ENCODE measurements around the gene TRMT61B.

TRMT61B gene

DNA sequence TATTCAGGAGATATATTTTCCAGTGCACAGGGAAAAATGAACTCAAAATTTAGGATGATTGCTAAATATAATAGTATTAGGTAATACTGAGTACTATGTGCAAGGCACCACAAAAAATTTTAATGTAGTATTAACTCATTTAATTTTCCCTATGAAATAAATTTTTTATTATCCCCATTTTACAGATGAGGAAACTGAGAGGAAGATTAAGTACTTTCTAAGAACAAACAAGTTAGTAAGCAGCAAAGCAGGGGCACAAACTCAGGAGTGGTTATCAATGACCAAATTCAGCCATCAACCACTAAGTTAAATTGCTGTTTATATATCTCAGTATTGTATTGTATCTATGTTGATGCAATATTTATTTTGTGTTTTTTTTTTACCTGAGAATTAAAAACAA, 45.2 kb downstream of the TRMT61B start:
- CTCF ChIA-PET = no interaction called here
- H3K27ac ChIP-seq (ENCODE audit: extremely low read depth, low read depth, low read length) = no peak overlapping the region
- no peaks in the 10 kb centered on the region for H3K36me3 ChIP-seq (ENCODE audit: control insufficient read depth in 2 of 2, insufficient read depth in 1 of 2, low read length in 2 of 2)
- no peaks in the 10 kb centered on the region for H3K4me1 ChIP-seq (ENCODE audit: control insufficient read depth, insufficient read depth, low read length)
- H3K4me3 ChIP-seq (ENCODE audit: low read depth, low read length) = no peak overlapping the region
- no peaks in the 10 kb centered on the region for H3K9me3 ChIP-seq (ENCODE audit: control insufficient read depth, insufficient read depth, low read depth, low read length)
- TF ChIP-seq ZNF24 (tag by site-specific recombination; IDR thresholded peaks at IDR 0.05) (no peak), ZNF843 (tag by site-specific recombination; IDR thresholded peaks at IDR 0.05) (no peak), ZNF626 (tag by site-specific recombination; IDR thresholded peaks at IDR 0.05) (no peak), ZBTB7A (tag by site-specific recombination; IDR thresholded peaks at IDR 0.05; ENCODE audit: low read depth) (no peak), ATF2 (tag by site-specific recombination; IDR thresholded peaks at IDR 0.05; ENCODE audit: low read depth) (no peak), ZNF10 (tag by site-specific recombination; IDR thresholded peaks at IDR 0.05) (no peak)
- POLR2A ChIA-PET = no interaction called here

DNA sequence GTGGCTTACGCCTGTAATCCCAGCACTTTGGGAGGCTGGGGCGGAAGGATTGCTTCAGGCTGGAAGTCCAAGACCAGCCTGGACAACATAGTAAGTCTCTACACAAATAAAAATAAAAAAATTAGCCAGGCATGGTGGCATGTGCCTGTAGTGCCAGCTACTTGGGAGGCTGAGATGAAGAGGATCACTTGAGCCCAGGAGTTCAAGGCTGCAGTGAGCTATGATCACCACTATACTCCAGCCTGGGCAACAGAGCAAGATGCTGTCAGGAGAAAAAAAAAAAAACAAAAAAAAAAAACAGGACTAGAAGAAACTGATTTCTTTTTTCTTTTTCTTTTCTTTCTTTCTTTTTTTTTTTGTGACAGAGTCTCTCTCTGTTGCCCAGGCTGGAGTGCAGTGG, 45.9 kb downstream of the TRMT61B start:
- ChIA-PET POLR2A (no interaction called here), CTCF (interaction anchor here (1.4 kb wide), 1 partner anchor 132 kb away, joined by 4 read pairs; no protein-coding TSS in a partner anchor)
- Histone ChIP-seq H3K9me3 (ENCODE audit: control insufficient read depth, insufficient read depth, low read depth, low read length) (no peaks in the 10 kb centered on the region), H3K4me1 (ENCODE audit: control insufficient read depth, insufficient read depth, low read length) (no peaks in the 10 kb centered on the region), H3K36me3 (ENCODE audit: control insufficient read depth in 2 of 2, insufficient read depth in 1 of 2, low read length in 2 of 2) (no peaks in the 10 kb centered on the region), H3K4me3 (ENCODE audit: low read depth, low read length) (no peak overlapping the region), H3K27ac (ENCODE audit: extremely low read depth, low read depth, low read length) (no peak overlapping the region)
- TF ChIP-seq ZNF202 (tag by site-specific recombination; IDR thresholded peaks at IDR 0.05; ENCODE audit: borderline replicate concordance) (no peak), ZNF221 (tag by site-specific recombination; IDR thresholded peaks at IDR 0.05; ENCODE audit: borderline replicate concordance) (no peak), ELK4 (IDR thresholded peaks at IDR 0.05; ENCODE audit: borderline replicate concordance, low read depth, low read length) (no peak), ZNF184 (tag by site-specific recombination; IDR thresholded peaks at IDR 0.05) (no peak), YY2 (tag by site-specific recombination; IDR thresholded peaks at IDR 0.05) (no peak), ZNF624 (tag by site-specific recombination; IDR thresholded peaks at IDR 0.05) (no peak), ZNF585B (tag by site-specific recombination; IDR thresholded peaks at IDR 0.05) (no peak), ZNF580 (tag by site-specific recombination; IDR thresholded peaks at IDR 0.05) (no peak), ZNF140 (tag by site-specific recombination; IDR thresholded peaks at IDR 0.05) (no peak), SCRT1 (tag by site-specific recombination; IDR thresholded peaks at IDR 0.05; ENCODE audit: borderline replicate concordance) (no peak), ZNF837 (tag by site-specific recombination; IDR thresholded peaks at IDR 0.05) (no peak), ZNF660 (tag by site-specific recombination; IDR thresholded peaks at IDR 0.05) (no peak), ZNF146 (tag by site-specific recombination; IDR thresholded peaks at IDR 0.05) (no peak), ZNF169 (tag by site-specific recombination; IDR thresholded peaks at IDR 0.05) (no peak), ZNF629 (tag by site-specific recombination; IDR thresholded peaks at IDR 0.05) (no peak), AEBP2 (tag by site-specific recombination; IDR thresholded peaks at IDR 0.05; ENCODE audit: borderline replicate concordance) (no peak)
- TF ChIP-seq, protein P1, sequence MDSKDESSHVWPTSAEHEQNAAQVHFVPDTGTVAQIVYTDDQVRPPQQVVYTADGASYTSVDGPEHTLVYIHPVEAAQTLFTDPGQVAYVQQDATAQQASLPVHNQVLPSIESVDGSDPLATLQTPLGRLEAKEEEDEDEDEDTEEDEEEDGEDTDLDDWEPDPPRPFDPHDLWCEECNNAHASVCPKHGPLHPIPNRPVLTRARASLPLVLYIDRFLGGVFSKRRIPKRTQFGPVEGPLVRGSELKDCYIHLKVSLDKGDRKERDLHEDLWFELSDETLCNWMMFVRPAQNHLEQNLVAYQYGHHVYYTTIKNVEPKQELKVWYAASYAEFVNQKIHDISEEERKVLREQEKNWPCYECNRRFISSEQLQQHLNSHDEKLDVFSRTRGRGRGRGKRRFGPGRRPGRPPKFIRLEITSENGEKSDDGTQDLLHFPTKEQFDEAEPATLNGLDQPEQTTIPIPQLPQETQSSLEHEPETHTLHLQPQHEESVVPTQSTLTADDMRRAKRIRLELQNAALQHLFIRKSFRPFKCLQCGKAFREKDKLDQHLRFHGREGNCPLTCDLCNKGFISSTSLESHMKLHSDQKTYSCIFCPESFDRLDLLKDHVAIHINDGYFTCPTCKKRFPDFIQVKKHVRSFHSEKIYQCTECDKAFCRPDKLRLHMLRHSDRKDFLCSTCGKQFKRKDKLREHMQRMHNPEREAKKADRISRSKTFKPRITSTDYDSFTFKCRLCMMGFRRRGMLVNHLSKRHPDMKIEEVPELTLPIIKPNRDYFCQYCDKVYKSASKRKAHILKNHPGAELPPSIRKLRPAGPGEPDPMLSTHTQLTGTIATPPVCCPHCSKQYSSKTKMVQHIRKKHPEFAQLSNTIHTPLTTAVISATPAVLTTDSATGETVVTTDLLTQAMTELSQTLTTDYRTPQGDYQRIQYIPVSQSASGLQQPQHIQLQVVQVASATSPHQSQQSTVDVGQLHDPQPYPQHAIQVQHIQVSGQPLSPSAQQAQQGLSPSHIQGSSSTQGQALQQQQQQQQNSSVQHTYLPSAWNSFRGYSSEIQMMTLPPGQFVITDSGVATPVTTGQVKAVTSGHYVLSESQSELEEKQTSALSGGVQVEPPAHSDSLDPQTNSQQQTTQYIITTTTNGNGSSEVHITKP (tag by site-specific recombination; IDR thresholded peaks at IDR 0.05) = no peak

Data from HEK293 (cell line).